Smooth muscle cell (in vitro differentiated cells): ENCODE results near the gene MYO1B. TPM values are rescaled to one million over a fixed set of nuclear protein-coding genes. Genes with fewer than 3 reads are reported as not detected.

Experiments used
- DNase-seq: peaks from one replicate; lab custom pipeline; 2025; ENCODE audit not compliant: unreplicated experiment; lab: John Stamatoyannopoulos, UW
- H2AFZ ChIP-seq: fragments of 200-600 bp; sonication (generic); 2 replicates; pipeline ENCODE4 v1.6.0; 2016; ENCODE audit warnings: antibody characterized with exemption, low read depth, mild to moderate bottlenecking
- H3F3A ChIP-seq: fragments of 200-600 bp; sonication (generic); 2 replicates; pipeline ENCODE4 v1.6.0; 2017; ENCODE audit warnings: antibody characterized with exemption, low read depth
- H3K27ac ChIP-seq: fragments of 200-600 bp; sonication (generic); 2 replicates; pipeline ENCODE4 v1.5.1; 2016; ENCODE audit warnings: low read depth, mild to moderate bottlenecking
- H3K27me3 ChIP-seq: fragments of 200-600 bp; sonication (generic); 2 replicates; pipeline ENCODE4 v1.6.1; 2016; ENCODE audit warnings: low read depth, mild to moderate bottlenecking
- H3K36me3 ChIP-seq: fragments of 200-600 bp; sonication (generic); 2 replicates; pipeline ENCODE4 v1.5.1; 2016; ENCODE audit warnings: low read depth
- H3K4me1 ChIP-seq: fragments of 200-600 bp; sonication (generic); 2 replicates; pipeline ENCODE4 v1.5.1; 2016; ENCODE audit warnings: low read depth
- H3K4me2 ChIP-seq: fragments of 200-600 bp; sonication (generic); 2 replicates; pipeline ENCODE4 v1.6.0; 2016; ENCODE audit warnings: mild to moderate bottlenecking
- H3K4me3 ChIP-seq: fragments of 200-600 bp; sonication (generic); 2 replicates; pipeline ENCODE4 v1.5.1; 2016; ENCODE audit warnings: mild to moderate bottlenecking
- H3K79me2 ChIP-seq: fragments of 200-600 bp; sonication (generic); 2 replicates; pipeline ENCODE4 v1.6.0; 2016; ENCODE audit warnings: low read depth, mild to moderate bottlenecking
- H3K9ac ChIP-seq: fragments of 200-600 bp; sonication (generic); 2 replicates; pipeline ENCODE4 v1.6.0; 2016; ENCODE audit warnings: low read depth
- H3K9me3 ChIP-seq: fragments of 200-600 bp; sonication (generic); replicated peaks from 2 replicates; pipeline ENCODE4 v1.5.1; 2016; ENCODE audit warnings: low read depth
- H4K20me1 ChIP-seq: fragments of 200-600 bp; sonication (generic); 2 replicates; pipeline ENCODE4 v1.6.0; 2016; ENCODE audit warnings: low read depth
- CTCF ChIP-seq: fragments of 200-600 bp; sonication (generic); IDR thresholded peaks from 2 replicates; pipeline ENCODE4 v1.5.1; 2017; ENCODE audit warnings: borderline replicate concordance, mild to moderate bottlenecking, antibody characterized with exemption; ENCODE audit not compliant: insufficient read depth, poor library complexity, severe bottlenecking
- WGBS: methylation state at CpG from one replicate; pipeline ENCODE4 v1.1.7; 2016; ENCODE audit warnings: low lambda C conversion rate; 5-methylcytosine and 5-hydroxymethylcytosine counted together
- polyA plus RNA-seq: library from polyadenylated mRNA; unstranded; fragments of >200 nt; fragmentation: Nextera tagmentation; extraction: Ambion mirVana; gene quantifications from 2 replicates; pipeline ENCODE4 v1.2.1, GENCODE V29; 2016
- total RNA-seq: library from RNA; depleted of rRNA; stranded (reverse); fragments of >200 nt; gene quantifications from 2 replicates; pipeline ENCODE4 v1.2.3, GENCODE V29; 2014

The MYO1B gene
- total and polyA plus RNA-seq, 2 experiments from 2014 or later, result 58.8 to 133 TPM

- Histone ChIP-seq H3K4me2 (peak overlapping the region; percentile 93), H3K79me2 (peaks cover 55% of the 10 kb centered on the region), H3K4me1 (peaks cover 38% of the 10 kb centered on the region), H3F3A (peaks cover 27% of the 10 kb centered on the region), H3K27ac (peak overlapping the region; percentile 92), H3K36me3 (no peaks in the 10 kb centered on the region), H3K27me3 (no peaks in the 10 kb centered on the region), H3K4me3 (peak overlapping the region; percentile 84), H4K20me1 (peaks cover 36% of the 10 kb centered on the region), H2AFZ (no peak overlapping the region), H3K9me3 (no peaks in the 10 kb centered on the region), H3K9ac (peak overlapping the region; percentile 88)
- no peak for TF ChIP-seq CTCF
- 5% methylated on average over 6 of the region's 6 CpGs for WGBS
- DNase-seq, result no peak
Observed at GRCh38 chr2:191246820-191247380, 1.7 kb downstream of the MYO1B start.

GRCh38 chr2:191247381-191248057, 2.3 kb downstream of the MYO1B start:
- Histone ChIP-seq H3F3A (peaks cover 27% of the 10 kb centered on the region), H3K4me2 (peak overlapping the region; percentile 93), H3K9ac (peak overlapping the region; percentile 88), H3K27me3 (no peaks in the 10 kb centered on the region), H3K9me3 (no peaks in the 10 kb centered on the region), H3K27ac (peak overlapping the region; percentile 92), H3K4me1 (peaks cover 38% of the 10 kb centered on the region), H3K79me2 (peaks cover 61% of the 10 kb centered on the region), H2AFZ (no peak overlapping the region), H3K36me3 (no peaks in the 10 kb centered on the region), H3K4me3 (peak overlapping the region; percentile 84), H4K20me1 (peaks cover 42% of the 10 kb centered on the region)
- 3% methylated on average over 5 of the region's 5 CpGs for WGBS
- no peak for TF ChIP-seq CTCF
- no peak for DNase-seq

GRCh38 chr2:191249156-191249813, 4.1 kb downstream of the MYO1B start:
- Histone ChIP-seq H3K4me2 (peak overlapping the region; percentile 93), H2AFZ (no peak overlapping the region), H3K36me3 (no peaks in the 10 kb centered on the region), H3K27ac (peak overlapping the region; percentile 92), H3K4me3 (no peak overlapping the region), H3K4me1 (peaks cover 41% of the 10 kb centered on the region), H3K9me3 (no peaks in the 10 kb centered on the region), H4K20me1 (peaks cover 58% of the 10 kb centered on the region), H3K27me3 (no peaks in the 10 kb centered on the region), H3K9ac (peak overlapping the region; percentile 1), H3K79me2 (peaks cover 79% of the 10 kb centered on the region), H3F3A (peaks cover 27% of the 10 kb centered on the region)
- WGBS, result 11% methylated on average over 2 of the region's 2 CpGs
- DNase-seq, result no peak
- TF ChIP-seq CTCF, result no peak
